ENCODE data around the gene ZNF891.

Gene ZNF891

DNA sequence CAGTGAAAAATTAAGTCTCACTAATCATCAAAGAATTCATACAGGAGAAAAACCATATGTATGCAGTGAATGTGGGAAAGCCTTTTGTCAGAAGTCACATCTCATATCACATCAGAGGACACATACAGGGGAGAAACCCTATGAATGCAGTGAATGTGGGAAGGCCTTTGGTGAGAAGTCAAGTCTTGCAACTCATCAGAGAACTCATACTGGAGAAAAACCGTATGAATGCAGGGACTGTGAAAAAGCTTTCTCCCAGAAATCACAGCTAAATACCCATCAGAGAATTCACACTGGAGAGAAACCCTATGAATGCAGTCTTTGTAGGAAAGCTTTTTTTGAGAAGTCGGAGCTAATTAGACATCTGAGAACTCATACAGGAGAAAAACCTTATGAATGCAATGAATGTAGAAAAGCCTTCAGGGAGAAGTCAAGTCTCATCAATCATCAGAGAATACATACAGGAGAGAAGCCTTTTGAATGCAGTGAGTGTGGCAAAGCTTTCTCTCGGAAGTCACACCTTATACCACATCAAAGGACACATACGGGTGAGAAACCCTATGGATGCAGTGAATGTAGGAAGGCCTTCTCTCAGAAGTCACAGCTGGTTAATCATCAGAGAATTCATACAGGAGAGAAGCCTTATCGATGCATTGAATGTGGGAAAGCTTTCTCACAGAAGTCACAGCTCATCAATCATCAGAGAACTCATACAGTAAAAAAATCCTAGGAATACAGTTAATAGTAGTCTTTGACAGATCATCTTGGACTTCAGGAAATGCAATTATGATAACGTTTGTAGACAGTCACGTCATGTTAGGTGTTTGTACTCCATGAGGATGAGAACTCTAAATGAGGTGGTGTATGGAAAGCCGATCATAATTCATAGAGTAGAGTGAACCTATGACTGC, 71.6 kb downstream of the ZNF891 start:
- DNase-seq = no peak

DNA sequence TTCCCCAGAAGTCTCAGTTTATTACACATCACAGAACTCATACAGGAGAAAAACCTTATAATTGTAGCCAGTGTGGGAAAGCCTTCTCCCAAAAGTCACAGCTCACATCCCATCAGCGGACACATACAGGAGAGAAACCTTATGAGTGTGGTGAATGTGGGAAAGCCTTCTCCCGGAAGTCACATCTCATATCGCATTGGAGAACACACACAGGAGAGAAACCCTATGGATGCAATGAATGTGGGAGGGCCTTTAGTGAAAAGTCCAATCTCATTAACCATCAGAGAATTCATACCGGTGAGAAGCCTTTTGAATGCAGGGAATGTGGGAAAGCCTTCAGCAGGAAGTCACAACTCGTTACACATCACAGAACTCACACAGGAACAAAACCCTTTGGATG, 72.6 kb downstream of the ZNF891 start:
- no peak for DNase-seq

Measured in right forelimb (tissue), 1 donor.